ENCODE results near the gene AKT2.

AKT2 gene

GRCh38 chr19:40191836-40192646 lies 93.1 kb downstream of the AKT2 start:
- Histone ChIP-seq H3K27me3 (ENCODE audit: low read depth) (no peaks in the 10 kb centered on the region), H3K4me3 (peak overlapping the region; percentile 49), H3K9me3 (no peaks in the 10 kb centered on the region), H3K36me3 (replicated peaks) (no peaks in the 10 kb centered on the region; the same call in 1 of the 2 replicates), H3K4me1 (peaks cover 2% of the 10 kb centered on the region; the same call in 1 of the 2 replicates)
- peak; percentile 29 to 68 for DNase-seq (ENCODE audit: low spot score in 2 of 2)
- in situ Hi-C loops (cut with MboI; ENCODE audit: low sequenced_read_pairs): no loop called here

- Histone ChIP-seq H3K4me3 (peak within 1 kb of the TSS; percentile 95), H3K4me1 (peaks cover 2% of the 10 kb centered on the region; the same call in 1 of the 2 replicates), H3K9me3 (no peaks in the 10 kb centered on the region), H3K36me3 (replicated peaks) (no peaks in the 10 kb centered on the region; the same call in 1 of the 2 replicates), H3K27me3 (ENCODE audit: low read depth) (no peaks in the 10 kb centered on the region)
- peak; percentile 53 to 79 for DNase-seq (ENCODE audit: low spot score in 2 of 2)
- in situ Hi-C loops (cut with MboI; ENCODE audit: low sequenced_read_pairs): no loop called here
These were observed 94.0 kb downstream of the AKT2 start, which contains the start of gene MAP3K10 for GRCh38 chr19:40190891-40191835. TSS of gene MAP3K10 (plus strand) at chr19:40191426. CDS start at chr19:40192032, 606 bp downstream.

- no peak for DNase-seq (ENCODE audit: low spot score in 2 of 2)
These were observed 100.9 kb downstream of the AKT2 start for GRCh38 chr19:40184273-40184672.

More at GRCh38 chr19:40184273-40184672, 100.9 kb downstream of the AKT2 start:
- in situ Hi-C loops (cut with MboI; ENCODE audit: low sequenced_read_pairs): no loop called here
- Histone ChIP-seq H3K4me1 (no peaks in the 10 kb centered on the region), H3K4me3 (no peak overlapping the region), H3K27me3 (ENCODE audit: low read depth) (no peaks in the 10 kb centered on the region), H3K36me3 (replicated peaks) (no peaks in the 10 kb centered on the region), H3K9me3 (no peaks in the 10 kb centered on the region)

Data from HAP-1 (cell line).